ENCODE results near the gene CMPK2. TPM values are rescaled to one million over a fixed set of nuclear protein-coding genes. Genes with fewer than 3 reads are reported as not detected.

The CMPK2 gene
- total RNA-seq, 1 donor from 2014 or later = 0.49 TPM

GRCh38 chr2:6826081-6826913 lies 39.4 kb downstream of the CMPK2 start:
- Mint-ChIP-seq H3K36me3 (ENCODE audit: low read depth, unreplicated experiment) (no peaks in the 10 kb centered on the region), H3K27me3 (ENCODE audit: unreplicated experiment) (no peaks in the 10 kb centered on the region), H3K27ac (ENCODE audit: unreplicated experiment) (no peak overlapping the region), H3K4me1 (ENCODE audit: unreplicated experiment) (no peaks in the 10 kb centered on the region), H3K9me3 (ENCODE audit: unreplicated experiment) (peaks cover 5% of the 10 kb centered on the region), H3K4me3 (ENCODE audit: unreplicated experiment) (no peak overlapping the region)
- peak; percentile 60 for TF ChIP-seq CTCF (IDR thresholded peaks at IDR 0.05; ENCODE audit: unreplicated experiment)
- peak; percentile 18 for DNase-seq (ENCODE audit: low spot score)

- Mint-ChIP-seq H3K27me3 (ENCODE audit: unreplicated experiment) (peaks cover 1% of the 10 kb centered on the region), H3K36me3 (ENCODE audit: low read depth, unreplicated experiment) (no peaks in the 10 kb centered on the region)
Measured at GRCh38 chr2:6824962-6825361, 40.7 kb downstream of the CMPK2 start.

GRCh38 chr2:6823111-6823510 lies 42.6 kb downstream of the CMPK2 start:
- Mint-ChIP-seq H3K36me3 (ENCODE audit: low read depth, unreplicated experiment) (no peaks in the 10 kb centered on the region), H3K27me3 (ENCODE audit: unreplicated experiment) (peaks cover 1% of the 10 kb centered on the region), H3K27ac (ENCODE audit: unreplicated experiment) (no peak overlapping the region), H3K4me1 (ENCODE audit: unreplicated experiment) (no peaks in the 10 kb centered on the region), H3K9me3 (ENCODE audit: unreplicated experiment) (peaks cover 3% of the 10 kb centered on the region), H3K4me3 (ENCODE audit: unreplicated experiment) (no peak overlapping the region)
- no peak for TF ChIP-seq CTCF (IDR thresholded peaks at IDR 0.05; ENCODE audit: unreplicated experiment)
- DNase-seq (ENCODE audit: low spot score) = no peak

More at GRCh38 chr2:6824962-6825361, 40.7 kb downstream of the CMPK2 start:
- peaks cover 3% of the 10 kb centered on the region for H3K9me3 Mint-ChIP-seq (ENCODE audit: unreplicated experiment)
- TF ChIP-seq CTCF (IDR thresholded peaks at IDR 0.05; ENCODE audit: unreplicated experiment) = no peak
- no peaks in the 10 kb centered on the region for H3K4me1 Mint-ChIP-seq (ENCODE audit: unreplicated experiment)
- no peak overlapping the region for H3K4me3 Mint-ChIP-seq (ENCODE audit: unreplicated experiment)
- no peak overlapping the region for H3K27ac Mint-ChIP-seq (ENCODE audit: unreplicated experiment)
- no peak for DNase-seq (ENCODE audit: low spot score)

GRCh38 chr2:6822406-6822805 lies 43.3 kb downstream of the CMPK2 start:
- no peak overlapping the region for H3K27ac Mint-ChIP-seq (ENCODE audit: unreplicated experiment)

More at GRCh38 chr2:6822406-6822805, 43.3 kb downstream of the CMPK2 start:
- no peaks in the 10 kb centered on the region for H3K36me3 Mint-ChIP-seq (ENCODE audit: low read depth, unreplicated experiment)
- TF ChIP-seq CTCF (IDR thresholded peaks at IDR 0.05; ENCODE audit: unreplicated experiment) = no peak
- H3K4me1 Mint-ChIP-seq (ENCODE audit: unreplicated experiment) = no peaks in the 10 kb centered on the region
- no peak overlapping the region for H3K4me3 Mint-ChIP-seq (ENCODE audit: unreplicated experiment)
- H3K9me3 Mint-ChIP-seq (ENCODE audit: unreplicated experiment) = peaks cover 5% of the 10 kb centered on the region
- no peak for DNase-seq (ENCODE audit: low spot score)
- H3K27me3 Mint-ChIP-seq (ENCODE audit: unreplicated experiment) = peaks cover 1% of the 10 kb centered on the region

Data from endothelial cell (in vitro differentiated cells).